KMS-11 (cell line): ENCODE measurements around the gene RMRP.

Source experiments
- H2AFZ ChIP-seq: fragments of 200-600 bp; sonication (generic); 2 replicates; pipeline ENCODE4 v1.6.1; 2016; ENCODE audit warnings: antibody characterized with exemption, mixed run types, low read depth
- H3K27ac ChIP-seq: fragments of 200-600 bp; sonication (generic); 2 replicates; pipeline ENCODE4 v1.6.1; 2016; ENCODE audit warnings: mild to moderate bottlenecking, mixed run types
- H3K27me3 ChIP-seq: fragments of 200-600 bp; sonication (generic); 2 replicates; pipeline ENCODE4 v1.6.1; 2017; ENCODE audit warnings: mild to moderate bottlenecking, low read depth, mixed run types, moderate library complexity; ENCODE audit not compliant: insufficient read depth
- H3K36me3 ChIP-seq: fragments of 200-600 bp; sonication (generic); 2 replicates; pipeline ENCODE4 v1.6.1; 2017; ENCODE audit warnings: mild to moderate bottlenecking, mixed run types; ENCODE audit not compliant: insufficient read depth
- H3K4me1 ChIP-seq: fragments of 200-600 bp; sonication (generic); 2 replicates; pipeline ENCODE4 v1.6.1; 2016; ENCODE audit warnings: mild to moderate bottlenecking, low read depth, mixed run types; ENCODE audit not compliant: poor library complexity, severe bottlenecking
- H3K4me2 ChIP-seq: fragments of 200-600 bp; sonication (generic); 2 replicates; pipeline ENCODE4 v1.7.0; 2016; ENCODE audit warnings: mild to moderate bottlenecking, mixed run types
- H3K4me3 ChIP-seq: fragments of 200-600 bp; sonication (generic); IDR thresholded peaks from 2 replicates; pipeline ENCODE4 v1.6.1; 2017; ENCODE audit warnings: low read depth, low read length, mixed read lengths; ENCODE audit not compliant: insufficient read depth
- H3K79me2 ChIP-seq: fragments of 200-600 bp; sonication (generic); 2 replicates; pipeline ENCODE4 v1.6.1; 2016; ENCODE audit warnings: low read depth, mixed run types; ENCODE audit not compliant: insufficient read depth
- H3K9ac ChIP-seq: fragments of 200-600 bp; sonication (generic); 2 replicates; pipeline ENCODE4 v1.6.1; 2016; ENCODE audit warnings: mild to moderate bottlenecking, mixed run types
- H4K20me1 ChIP-seq: fragments of 200-600 bp; sonication (generic); 2 replicates; pipeline ENCODE4 v1.6.1; 2016; ENCODE audit warnings: mild to moderate bottlenecking, mixed run types; ENCODE audit not compliant: insufficient read depth
- CTCF ChIP-seq: fragments of 200-600 bp; sonication (generic); conservative IDR thresholded peaks from 2 replicates; pipeline ENCODE4 v1.6.1; 2017; ENCODE audit warnings: low read depth, mild to moderate bottlenecking, antibody characterized with exemption, low read length, moderate library complexity, mixed read lengths

Gene RMRP

GRCh38 chr9:35686222-35687203, 28.7 kb upstream of the RMRP start:
- Histone ChIP-seq H3K27ac (no peak overlapping the region), H3K4me1 (no peaks in the 10 kb centered on the region), H3K36me3 (no peaks in the 10 kb centered on the region), H3K9ac (no peak overlapping the region), H3K27me3 (no peaks in the 10 kb centered on the region), H3K4me2 (no peak overlapping the region), H3K79me2 (no peaks in the 10 kb centered on the region), H4K20me1 (no peaks in the 10 kb centered on the region), H2AFZ (no peak overlapping the region), H3K4me3 (no peak overlapping the region)
- TF ChIP-seq CTCF: no peak

- no peaks in the 10 kb centered on the region for H3K36me3 ChIP-seq
Measured at GRCh38 chr9:35685506-35685905, 27.7 kb upstream of the RMRP start.

GRCh38 chr9:35684921-35685320, 27.1 kb upstream of the RMRP start:
- no peaks in the 10 kb centered on the region for H4K20me1 ChIP-seq

More at GRCh38 chr9:35685506-35685905, 27.7 kb upstream of the RMRP start:
- no peaks in the 10 kb centered on the region for H3K79me2 ChIP-seq
- no peak overlapping the region for H3K4me3 ChIP-seq
- no peak overlapping the region for H3K27ac ChIP-seq
- no peaks in the 10 kb centered on the region for H4K20me1 ChIP-seq
- H3K27me3 ChIP-seq: no peaks in the 10 kb centered on the region
- no peak overlapping the region for H3K4me2 ChIP-seq
- H3K4me1 ChIP-seq: no peaks in the 10 kb centered on the region
- H2AFZ ChIP-seq: no peak overlapping the region
- no peak for TF ChIP-seq CTCF
- no peak overlapping the region for H3K9ac ChIP-seq

GRCh38 chr9:35683323-35683722, 25.5 kb upstream of the RMRP start:
- Histone ChIP-seq H3K36me3 (no peaks in the 10 kb centered on the region), H3K4me2 (no peak overlapping the region), H4K20me1 (no peaks in the 10 kb centered on the region), H2AFZ (no peak overlapping the region), H3K27me3 (no peaks in the 10 kb centered on the region), H3K4me3 (no peak overlapping the region), H3K4me1 (no peaks in the 10 kb centered on the region), H3K79me2 (no peaks in the 10 kb centered on the region), H3K27ac (no peak overlapping the region), H3K9ac (no peak overlapping the region)
- no peak for TF ChIP-seq CTCF

More at GRCh38 chr9:35684921-35685320, 27.1 kb upstream of the RMRP start:
- H3K4me1 ChIP-seq: no peaks in the 10 kb centered on the region
- H3K27ac ChIP-seq: no peak overlapping the region
- no peak for TF ChIP-seq CTCF
- no peaks in the 10 kb centered on the region for H3K27me3 ChIP-seq
- H2AFZ ChIP-seq: no peak overlapping the region
- no peak overlapping the region for H3K4me3 ChIP-seq
- H3K9ac ChIP-seq: no peak overlapping the region
- H3K4me2 ChIP-seq: no peak overlapping the region
- no peaks in the 10 kb centered on the region for H3K79me2 ChIP-seq
- no peaks in the 10 kb centered on the region for H3K36me3 ChIP-seq
